ENCODE measurements around the gene MS4A4E. TPM values are rescaled to one million over a fixed set of nuclear protein-coding genes. Genes with fewer than 3 reads are reported as not detected.

MS4A4E gene
- total RNA-seq, 4 donors from 2014 or later: 0.56 to 0.73 TPM; not detected in 2

DNA sequence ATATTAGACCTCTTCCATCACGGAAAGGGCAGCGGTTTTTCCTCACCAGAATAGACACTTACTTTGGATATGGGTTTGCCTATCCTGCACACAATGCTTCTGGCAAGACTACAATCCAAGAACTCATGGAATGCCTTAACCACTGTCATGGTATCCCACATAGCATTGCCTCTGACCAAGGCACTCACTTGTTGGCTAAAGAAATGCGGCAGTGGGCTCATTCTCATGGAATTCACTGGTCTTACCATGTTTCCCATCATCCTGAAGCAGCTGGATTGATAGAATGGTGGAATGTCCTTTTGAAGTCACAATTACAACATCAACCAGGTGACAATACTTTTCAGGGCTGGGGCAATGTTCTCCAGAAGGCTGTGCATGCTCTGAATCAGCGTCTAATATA, 20.8 kb downstream of the MS4A4E start:
- Histone ChIP-seq H3K9me3 (no peaks in the 10 kb centered on the region), H3K36me3 (no peaks in the 10 kb centered on the region), H3K27me3 (no peaks in the 10 kb centered on the region), H3K4me3 (replicated peaks in 1 of 3) (no peak overlapping the region), H3K4me1 (no peaks in the 10 kb centered on the region), H3K27ac (no peak overlapping the region)
- TF ChIP-seq POLR2A (IDR thresholded peaks at IDR 0.05): no peak
- TF ChIP-seq, protein P1, sequence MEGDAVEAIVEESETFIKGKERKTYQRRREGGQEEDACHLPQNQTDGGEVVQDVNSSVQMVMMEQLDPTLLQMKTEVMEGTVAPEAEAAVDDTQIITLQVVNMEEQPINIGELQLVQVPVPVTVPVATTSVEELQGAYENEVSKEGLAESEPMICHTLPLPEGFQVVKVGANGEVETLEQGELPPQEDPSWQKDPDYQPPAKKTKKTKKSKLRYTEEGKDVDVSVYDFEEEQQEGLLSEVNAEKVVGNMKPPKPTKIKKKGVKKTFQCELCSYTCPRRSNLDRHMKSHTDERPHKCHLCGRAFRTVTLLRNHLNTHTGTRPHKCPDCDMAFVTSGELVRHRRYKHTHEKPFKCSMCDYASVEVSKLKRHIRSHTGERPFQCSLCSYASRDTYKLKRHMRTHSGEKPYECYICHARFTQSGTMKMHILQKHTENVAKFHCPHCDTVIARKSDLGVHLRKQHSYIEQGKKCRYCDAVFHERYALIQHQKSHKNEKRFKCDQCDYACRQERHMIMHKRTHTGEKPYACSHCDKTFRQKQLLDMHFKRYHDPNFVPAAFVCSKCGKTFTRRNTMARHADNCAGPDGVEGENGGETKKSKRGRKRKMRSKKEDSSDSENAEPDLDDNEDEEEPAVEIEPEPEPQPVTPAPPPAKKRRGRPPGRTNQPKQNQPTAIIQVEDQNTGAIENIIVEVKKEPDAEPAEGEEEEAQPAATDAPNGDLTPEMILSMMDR (IDR thresholded peaks at IDR 0.05): no peak
- WGBS, 2 donors: 83 to 91% methylated on average over 4 of the region's 4 CpGs
- intact Hi-C loops (cut with DNase I): no loop called here
- no peak for DNase-seq

- Histone ChIP-seq H3K4me3 (replicated peaks in 1 of 3) (no peak overlapping the region), H3K4me1 (no peaks in the 10 kb centered on the region), H3K27ac (no peak overlapping the region), H3K36me3 (no peaks in the 10 kb centered on the region), H3K9me3 (no peaks in the 10 kb centered on the region), H3K27me3 (no peaks in the 10 kb centered on the region)
- TF ChIP-seq, protein P1 (IDR thresholded peaks at IDR 0.05): no peak
- TF ChIP-seq POLR2A (IDR thresholded peaks at IDR 0.05): no peak
- DNase-seq: no peak
- WGBS, 2 donors: 65 to 73% methylated on average over 3 of the region's 3 CpGs
- intact Hi-C loops (cut with DNase I): no loop called here
Measured at GRCh38 chr11:60221692-60222091, 21.2 kb downstream of the MS4A4E start.

DNA sequence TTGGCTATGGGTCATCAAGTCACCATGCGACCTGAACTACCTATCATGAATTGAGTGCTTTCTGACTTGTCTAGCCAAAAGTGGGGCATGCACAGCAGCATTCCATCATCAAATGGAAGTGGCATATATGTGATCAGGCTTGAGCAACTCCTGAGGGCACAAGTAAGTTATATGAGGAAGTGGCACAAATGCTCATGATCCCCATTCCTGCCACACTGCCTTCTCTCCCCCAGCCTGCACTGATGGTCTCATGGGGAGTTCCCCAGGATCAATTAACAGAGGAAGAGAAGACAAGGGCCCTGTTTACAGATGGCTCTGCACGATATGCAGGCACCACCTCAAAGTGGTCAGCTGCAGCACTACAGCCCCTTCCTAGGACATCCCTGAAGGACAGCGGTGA, 21.8 kb downstream of the MS4A4E start:
- Histone ChIP-seq H3K4me3 (replicated peaks in 1 of 3) (no peak overlapping the region), H3K36me3 (no peaks in the 10 kb centered on the region), H3K27ac (no peak overlapping the region), H3K9me3 (no peaks in the 10 kb centered on the region), H3K27me3 (no peaks in the 10 kb centered on the region), H3K4me1 (no peaks in the 10 kb centered on the region)
- intact Hi-C loops (cut with DNase I): no loop called here
- TF ChIP-seq, protein P1 (IDR thresholded peaks at IDR 0.05): no peak
- TF ChIP-seq POLR2A (IDR thresholded peaks at IDR 0.05): no peak
- no peak for DNase-seq
- 84 to 92% methylated on average over 3 of the region's 3 CpGs for WGBS, 2 donors

- no peak for TF ChIP-seq POLR2A (IDR thresholded peaks at IDR 0.05)
- no peaks in the 10 kb centered on the region for H3K4me1 ChIP-seq
- no peak overlapping the region for H3K4me3 ChIP-seq (replicated peaks in 1 of 3)
- intact Hi-C loops (cut with DNase I): no loop called here
- no peaks in the 10 kb centered on the region for H3K36me3 ChIP-seq
- no peak for DNase-seq
- WGBS, 2 donors: 84 to 90% methylated on average over 1 of the region's 1 CpG
- no peak overlapping the region for H3K27ac ChIP-seq
- no peaks in the 10 kb centered on the region for H3K27me3 ChIP-seq
- no peaks in the 10 kb centered on the region for H3K9me3 ChIP-seq
Measured at GRCh38 chr11:60214386-60214785, 28.6 kb downstream of the MS4A4E start.

GRCh38 chr11:60211206-60211605, 31.7 kb downstream of the MS4A4E start:
- no peak for DNase-seq
- Histone ChIP-seq H3K4me1 (no peaks in the 10 kb centered on the region), H3K27me3 (no peaks in the 10 kb centered on the region), H3K36me3 (no peaks in the 10 kb centered on the region), H3K9me3 (no peaks in the 10 kb centered on the region), H3K4me3 (replicated peaks in 1 of 3) (no peak overlapping the region), H3K27ac (no peak overlapping the region)
- intact Hi-C loops (cut with DNase I): no loop called here
- TF ChIP-seq POLR2A (IDR thresholded peaks at IDR 0.05): no peak
- TF ChIP-seq, protein P1 (IDR thresholded peaks at IDR 0.05): no peak
- 89 to 93% methylated on average over 4 of the region's 4 CpGs for WGBS, 2 donors

- DNase-seq: no peak
- Histone ChIP-seq H3K27ac (no peak overlapping the region), H3K36me3 (no peaks in the 10 kb centered on the region), H3K27me3 (no peaks in the 10 kb centered on the region), H3K4me3 (replicated peaks in 1 of 3) (no peak overlapping the region), H3K9me3 (no peaks in the 10 kb centered on the region), H3K4me1 (no peaks in the 10 kb centered on the region)
- TF ChIP-seq, protein P1 (IDR thresholded peaks at IDR 0.05): no peak
- no peak for TF ChIP-seq POLR2A (IDR thresholded peaks at IDR 0.05)
- 90 to 92% methylated on average over 3 of the region's 3 CpGs for WGBS, 2 donors
- intact Hi-C loops (cut with DNase I): no loop called here
Measured at GRCh38 chr11:60209977-60210376, 33.0 kb downstream of the MS4A4E start.
